GM12865 (cell line): ENCODE data around the gene ZNF687.
A peak's percentile ranks its signal among the peaks of the same experiment; 100 is the strongest.

Source experiments
- DNase-seq: peaks from one replicate; pipeline ENCODE4 v3.0.0; 2010; ENCODE audit warnings: low read depth
- H3K4me3 ChIP-seq: 2 replicates; pipeline ENCODE4 v1.5.1; 2011; ENCODE audit warnings: mild to moderate bottlenecking, low read depth, low read length, control low read depth
- TF ChIP-seq, protein P1 (sequence below): IDR thresholded peaks from 2 replicates; pipeline ENCODE4 v1.5.1; 2011; ENCODE audit warnings: low read length, control low read depth, low read depth, inconsistent platforms; ENCODE audit not compliant: insufficient read depth; ENCODE audit errors: missing control alignments

Gene ZNF687

DNA sequence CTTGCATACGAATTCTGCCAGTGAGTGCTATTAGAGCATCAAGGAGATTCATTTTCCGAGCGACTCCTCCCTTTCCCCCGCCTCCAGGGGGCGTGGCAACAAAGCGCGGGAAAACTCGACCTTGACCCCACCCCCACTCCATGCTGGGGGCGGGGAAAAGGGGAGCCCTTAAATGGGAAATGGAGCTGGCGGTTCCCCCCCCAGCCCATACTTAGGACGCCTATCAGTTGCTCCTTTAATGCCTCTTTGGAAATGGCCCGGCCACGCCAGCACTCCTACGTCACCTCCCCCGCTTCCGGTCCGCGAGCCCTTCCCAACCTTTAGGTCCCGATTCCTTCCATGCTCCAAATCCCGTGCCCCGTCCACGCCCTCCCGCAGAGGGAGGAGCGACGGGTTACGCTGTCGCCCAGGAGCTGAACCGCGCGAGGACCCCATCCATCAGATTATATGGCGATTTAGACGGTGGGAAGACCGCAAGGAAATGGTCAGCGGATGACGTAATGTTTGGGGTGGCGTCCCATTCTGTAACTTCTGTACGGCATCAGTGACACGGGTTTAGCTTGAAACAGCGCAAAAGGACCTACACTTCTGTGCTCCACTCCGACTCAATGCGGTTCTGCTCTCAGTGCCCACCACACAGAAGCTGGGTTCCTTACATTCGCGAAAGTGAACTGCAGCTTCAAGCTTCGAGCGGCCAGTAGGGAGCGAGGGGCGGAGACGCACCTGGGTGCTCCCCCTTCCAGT lies 702 bp upstream of the ZNF687 start:
- peak overlapping the region; percentile 64 for H3K4me3 ChIP-seq
- DNase-seq = peak; percentile 99
- TF ChIP-seq, protein P1, sequence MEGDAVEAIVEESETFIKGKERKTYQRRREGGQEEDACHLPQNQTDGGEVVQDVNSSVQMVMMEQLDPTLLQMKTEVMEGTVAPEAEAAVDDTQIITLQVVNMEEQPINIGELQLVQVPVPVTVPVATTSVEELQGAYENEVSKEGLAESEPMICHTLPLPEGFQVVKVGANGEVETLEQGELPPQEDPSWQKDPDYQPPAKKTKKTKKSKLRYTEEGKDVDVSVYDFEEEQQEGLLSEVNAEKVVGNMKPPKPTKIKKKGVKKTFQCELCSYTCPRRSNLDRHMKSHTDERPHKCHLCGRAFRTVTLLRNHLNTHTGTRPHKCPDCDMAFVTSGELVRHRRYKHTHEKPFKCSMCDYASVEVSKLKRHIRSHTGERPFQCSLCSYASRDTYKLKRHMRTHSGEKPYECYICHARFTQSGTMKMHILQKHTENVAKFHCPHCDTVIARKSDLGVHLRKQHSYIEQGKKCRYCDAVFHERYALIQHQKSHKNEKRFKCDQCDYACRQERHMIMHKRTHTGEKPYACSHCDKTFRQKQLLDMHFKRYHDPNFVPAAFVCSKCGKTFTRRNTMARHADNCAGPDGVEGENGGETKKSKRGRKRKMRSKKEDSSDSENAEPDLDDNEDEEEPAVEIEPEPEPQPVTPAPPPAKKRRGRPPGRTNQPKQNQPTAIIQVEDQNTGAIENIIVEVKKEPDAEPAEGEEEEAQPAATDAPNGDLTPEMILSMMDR = peak; percentile 1

DNA sequence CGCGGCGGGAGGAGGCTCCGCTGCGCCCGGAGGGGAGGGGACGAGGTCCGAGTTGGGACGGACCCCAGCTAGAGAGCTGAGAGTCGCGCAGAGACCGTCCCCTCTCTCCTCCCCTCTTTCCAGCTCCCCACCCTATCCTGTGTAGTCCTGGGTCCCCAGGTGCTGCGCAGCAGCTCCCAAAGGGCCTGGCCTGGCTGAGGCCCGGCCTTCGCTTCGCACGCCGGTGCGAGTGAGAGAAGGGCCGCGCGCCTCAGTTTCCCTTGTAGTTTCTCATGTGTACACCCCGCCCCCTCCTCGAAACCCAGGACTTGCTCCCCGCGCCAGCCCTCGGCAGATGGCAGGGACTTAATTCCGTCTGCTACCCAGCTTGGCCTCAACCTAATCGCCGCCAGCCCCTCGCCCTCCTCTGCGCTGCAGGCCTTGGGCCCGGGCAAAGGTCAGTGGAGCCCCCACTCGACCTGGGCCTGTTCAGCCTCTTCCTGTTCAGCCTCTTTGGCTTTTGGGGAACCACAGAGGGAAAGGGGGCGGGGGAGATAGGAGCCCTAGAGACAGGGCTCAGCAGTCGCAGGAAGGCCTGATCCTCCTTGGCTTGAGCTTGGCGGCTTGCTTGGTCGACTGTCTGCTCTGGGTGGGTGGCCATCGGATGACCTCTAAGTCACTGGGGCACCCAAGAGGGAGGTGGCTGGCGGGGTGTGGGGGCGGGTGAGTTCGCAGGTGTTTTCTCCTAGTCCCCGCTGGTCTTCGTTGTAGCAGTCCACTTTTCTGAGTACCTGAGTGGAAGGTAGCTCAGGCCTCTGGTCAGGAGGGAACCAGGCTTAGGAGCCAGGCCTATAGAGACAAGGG lies 1.0 kb downstream of the ZNF687 start:
- DNase-seq = peak; percentile 57
- peak overlapping the region; percentile 85 for H3K4me3 ChIP-seq
- TF ChIP-seq, protein P1 = no peak

DNA sequence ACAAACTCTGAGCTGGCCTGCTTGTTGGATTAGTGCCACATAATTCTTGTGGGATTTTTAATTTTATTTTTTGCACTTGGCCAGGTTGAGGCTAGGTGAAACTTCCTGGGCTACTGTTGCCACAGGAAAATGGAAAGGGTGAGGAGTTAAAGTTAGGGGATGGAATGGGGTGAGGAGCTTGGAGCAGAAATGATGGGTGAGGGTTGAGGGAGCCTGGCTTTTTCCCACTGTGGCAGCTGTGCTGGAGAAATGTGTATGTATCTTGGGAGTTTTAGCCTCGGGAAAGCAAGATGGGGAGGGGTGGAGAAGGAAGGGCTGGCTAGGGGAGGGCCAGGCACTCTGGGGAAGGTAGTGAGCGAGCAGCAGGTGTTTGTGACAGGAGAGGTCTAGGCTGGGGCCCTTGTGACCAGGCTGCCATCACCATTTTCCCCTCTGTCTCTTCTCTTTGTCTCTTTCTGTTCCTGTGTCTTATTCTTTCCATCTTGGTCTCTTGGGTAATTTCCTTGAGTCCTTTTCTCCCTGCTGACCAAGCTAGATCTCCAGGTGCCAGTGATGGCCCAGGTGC lies 2.0 kb downstream of the ZNF687 start:
- TF ChIP-seq, protein P1 = no peak
- no peak for DNase-seq
- H3K4me3 ChIP-seq = peak overlapping the region; percentile 85

DNA sequence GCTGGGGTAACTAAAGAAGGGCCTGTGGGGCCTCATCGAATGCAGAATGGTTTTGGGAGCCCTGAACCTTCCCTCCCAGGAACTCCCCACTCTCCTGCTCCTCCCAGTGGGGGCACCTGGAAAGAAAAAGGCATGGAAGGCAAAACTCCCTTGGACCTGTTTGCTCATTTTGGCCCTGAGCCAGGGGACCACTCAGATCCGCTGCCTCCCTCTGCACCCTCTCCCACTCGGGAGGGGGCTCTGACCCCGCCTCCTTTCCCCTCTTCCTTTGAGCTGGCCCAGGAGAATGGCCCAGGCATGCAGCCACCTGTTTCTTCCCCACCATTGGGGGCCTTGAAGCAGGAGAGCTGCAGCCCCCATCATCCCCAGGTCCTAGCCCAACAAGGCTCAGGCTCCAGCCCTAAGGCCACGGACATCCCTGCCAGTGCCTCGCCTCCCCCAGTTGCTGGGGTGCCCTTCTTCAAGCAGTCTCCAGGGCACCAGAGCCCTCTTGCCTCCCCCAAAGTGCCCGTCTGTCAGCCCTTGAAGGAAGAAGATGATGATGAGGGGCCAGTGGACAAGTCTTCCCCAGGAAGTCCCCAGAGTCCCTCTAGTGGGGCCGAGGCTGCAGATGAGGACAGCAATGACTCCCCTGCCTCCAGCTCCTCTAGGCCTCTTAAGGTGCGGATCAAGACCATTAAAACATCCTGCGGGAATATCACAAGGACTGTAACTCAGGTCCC lies 4.7 kb downstream of the ZNF687 start:
- TF ChIP-seq, protein P1 = no peak
- no peak for DNase-seq
- H3K4me3 ChIP-seq = no peak overlapping the region

DNA sequence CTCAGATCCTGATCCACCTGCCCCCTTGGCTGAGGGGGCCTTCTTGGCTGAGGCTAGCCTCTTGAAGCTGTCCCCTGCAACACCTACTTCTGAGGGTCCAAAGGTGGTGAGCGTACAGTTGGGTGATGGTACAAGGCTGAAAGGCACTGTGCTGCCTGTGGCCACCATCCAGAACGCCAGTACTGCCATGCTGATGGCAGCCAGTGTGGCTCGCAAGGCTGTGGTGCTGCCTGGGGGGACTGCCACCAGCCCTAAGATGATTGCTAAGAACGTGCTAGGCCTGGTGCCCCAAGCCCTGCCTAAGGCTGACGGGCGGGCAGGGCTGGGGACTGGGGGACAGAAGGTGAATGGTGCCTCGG lies 5.2 kb downstream of the ZNF687 start:
- no peak overlapping the region for H3K4me3 ChIP-seq
- no peak for DNase-seq
- TF ChIP-seq, protein P1 = no peak

DNA sequence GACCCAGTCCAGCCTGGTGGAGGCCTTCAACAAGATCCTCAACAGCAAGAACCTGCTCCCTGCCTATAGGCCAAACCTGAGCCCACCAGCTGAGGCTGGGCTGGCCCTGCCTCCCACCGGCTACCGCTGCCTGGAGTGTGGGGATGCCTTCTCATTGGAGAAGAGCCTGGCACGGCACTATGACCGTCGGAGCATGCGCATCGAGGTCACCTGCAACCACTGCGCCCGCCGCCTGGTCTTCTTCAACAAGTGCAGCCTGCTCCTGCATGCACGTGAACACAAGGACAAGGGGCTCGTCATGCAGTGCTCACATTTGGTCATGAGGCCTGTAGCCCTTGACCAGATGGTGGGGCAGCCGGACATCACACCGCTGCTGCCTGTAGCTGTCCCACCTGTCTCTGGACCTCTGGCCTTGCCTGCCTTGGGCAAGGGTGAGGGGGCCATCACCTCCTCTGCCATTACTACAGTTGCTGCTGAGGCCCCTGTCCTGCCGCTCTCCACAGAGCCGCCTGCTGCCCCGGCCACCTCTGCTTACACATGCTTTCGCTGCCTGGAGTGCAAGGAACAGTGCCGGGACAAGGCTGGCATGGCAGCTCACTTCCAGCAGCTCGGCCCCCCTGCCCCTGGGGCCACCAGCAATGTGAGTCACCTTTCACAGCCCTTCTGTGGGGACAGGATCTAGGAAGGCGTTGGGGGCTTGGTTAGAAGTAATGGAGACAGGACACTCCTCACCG lies 5.8 kb downstream of the ZNF687 start:
- TF ChIP-seq, protein P1 = no peak
- no peak for DNase-seq
- no peak overlapping the region for H3K4me3 ChIP-seq
